Stomach (tissue), 9 donors: Measurements from ENCODE around the gene ATP9A. TPM values are rescaled to one million over a fixed set of nuclear protein-coding genes. Genes with fewer than 3 reads are reported as not detected.
"Not testable (repeated sequence)": the region's sequence is repeated elsewhere in the genome, so short reads cannot be mapped to it uniquely, and the experiment has no call there.

Experiments used
- DNase-seq, 2 donors: peaks; one replicate each; pipeline versions ENCODE4 v3.0.0 to v3.0.0-alpha.2; 2013 to 2019
- H3K27ac ChIP-seq, 5 donors: fragments of 200-600 bp in 4 of 5; sonication (generic) in 4 of 5; one replicate each; pipeline ENCODE4 v1.5.1; 2013 to 2019; ENCODE audit warnings: mild to moderate bottlenecking in 1 of 5, moderate library complexity in 1 of 5
- H3K27me3 ChIP-seq, 3 donors: fragments of 200-600 bp; sonication (generic); one replicate each; pipeline ENCODE4 v1.5.1; 2017 to 2019; ENCODE audit warnings: mixed run types in 1 of 3
- H3K36me3 ChIP-seq, 4 donors: fragments of 200-600 bp; sonication (generic); 1 replicate in 3 of 4; 2 replicates in 1 of 4; pipeline ENCODE4 v1.5.1; 2016 to 2019
- H3K4me1 ChIP-seq, 4 donors: fragments of 200-600 bp; sonication (generic); one replicate each; pipeline ENCODE4 v1.5.1; 2016 to 2019
- H3K4me3 ChIP-seq, 4 donors: fragments of 200-600 bp; sonication (generic) in 3 of 4; one replicate each; pipeline ENCODE4 v1.5.1; 2016 to 2019; ENCODE audit warnings: mild to moderate bottlenecking in 1 of 4
- H3K9me3 ChIP-seq, 4 donors: fragments of 200-600 bp; sonication (generic); one replicate each; pipeline ENCODE4 v1.5.1; 2016 to 2019
- CTCF ChIP-seq, 7 experiments: fragments of 450-650 bp in 4 of 7; fragments of 200-600 bp in 3 of 7; sonication (generic) in 3 of 7; IDR thresholded peaks; one replicate each; pipeline ENCODE4 v1.5.1; 2016 to 2019; ENCODE audit warnings: antibody characterized with exemption in 7 of 7, control low read depth in 2 of 7, mild to moderate bottlenecking in 1 of 7
- EP300 ChIP-seq: sonication (generic); formaldehyde crosslinking; IDR thresholded peaks from one replicate; pipeline ENCODE4 v1.6.1; 2017; ENCODE audit warnings: antibody characterized with exemption
- POLR2A ChIP-seq, 4 donors: fragments of 450-650 bp; IDR thresholded peaks; one replicate each; pipeline ENCODE4 v1.6.1; 2016; ENCODE audit warnings: antibody characterized with exemption in 4 of 4, control low read depth in 2 of 4, mild to moderate bottlenecking in 1 of 4, moderate library complexity in 1 of 4
- POLR2AphosphoS5 ChIP-seq, 3 donors: sonication (generic); formaldehyde crosslinking; IDR thresholded peaks; one replicate each; pipeline ENCODE4 v1.6.1; 2016; ENCODE audit warnings: antibody characterized with exemption in 3 of 3
- WGBS, 5 donors: extraction: QIAGEN DNeasy Blood & Tissue Kit in 3 of 5; methylation state at CpG; one replicate each; pipeline versions ENCODE4 v1.1.5 to v1.1.7; 2013 to 2018; 5-methylcytosine and 5-hydroxymethylcytosine counted together
- intact Hi-C: fragments of 100-400 bp; cut with DNase I; formaldehyde crosslinking; loops from one replicate; pipeline ENCODE4 v1.15.1; 2023; ENCODE audit warnings: low total_unique reads
- polyA plus RNA-seq, 3 donors: library from polyadenylated mRNA; stranded (reverse); fragments of 200-250 nt; gene quantifications; one replicate each; pipeline ENCODE4 v1.2.3, GENCODE V29; 2013
- total RNA-seq, 5 donors: library from RNA; depleted of rRNA; stranded (reverse); fragments of >200 nt; gene quantifications; one replicate each; pipeline versions ENCODE4 v1.1.0 to v1.2.3, GENCODE V29; 2014 to 2016
- donor health status: healthy with polysubstance abuse.
- donor health status: Bipolar disorder and iron deficiency.
- donor health status: healthy.

Gene ATP9A
- total and polyA plus RNA-seq, 8 donors = 3.2 to 58.9 (median 12.7) TPM

- Histone ChIP-seq H3K27ac (no peak overlapping the region), H3K4me3 (no peak overlapping the region), H3K4me1 (peaks cover 22 to 53% (median 35%) of the 10 kb centered on the region in 4 donors), H3K9me3 (no peaks in the 10 kb centered on the region), H3K27me3 (no peaks in the 10 kb centered on the region), H3K36me3 (no peaks in the 10 kb centered on the region)
- TF ChIP-seq POLR2AphosphoS5 (IDR thresholded peaks at IDR 0.05) (no peak), EP300 (no peak), CTCF (IDR thresholded peaks at IDR 0.05) (no peak), POLR2A (IDR thresholded peaks at IDR 0.05) (no peak)
- WGBS, 5 donors = 88 to 96% (median 94%) methylated on average over 3 of the region's 3 CpGs
- DNase-seq = no peak
- intact Hi-C loops = no loop called here
Measured at GRCh38 chr20:51740838-51741237, 27.4 kb downstream of the ATP9A start.

DNA sequence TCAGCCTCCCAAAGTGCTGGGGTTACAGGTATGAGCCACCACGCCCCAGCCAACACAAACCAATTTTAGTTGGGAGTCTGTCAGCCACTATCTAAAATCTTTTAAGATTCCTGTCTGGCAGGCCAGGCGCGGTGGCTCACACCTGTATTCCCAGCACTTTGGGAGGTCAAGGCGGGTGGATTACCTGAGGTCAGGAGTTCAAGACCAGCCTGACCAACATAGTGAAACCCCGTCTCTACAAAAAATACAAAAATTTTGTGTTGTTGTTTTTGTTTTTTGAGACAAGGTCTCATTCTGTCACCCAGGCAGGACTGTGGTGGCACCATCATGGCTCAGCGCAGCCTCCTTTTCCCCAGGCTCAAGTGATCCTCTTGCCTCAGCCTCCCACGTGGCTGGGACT is 27.9 kb downstream of the ATP9A start:
- H3K36me3 ChIP-seq, H3K4me3 ChIP-seq, H3K27me3 ChIP-seq, H3K27ac ChIP-seq, DNase-seq, intact Hi-C loops, H3K9me3 ChIP-seq: not testable (repeated sequence)
- H3K4me1 ChIP-seq = peaks cover 27 to 58% (median 40%) of the 10 kb centered on the region in 4 donors
- 82 to 94% (median 93%) methylated on average over 5 to 7 of the region's 7 CpGs for WGBS, 5 donors

GRCh38 chr20:51739722-51740249 is 28.4 kb downstream of the ATP9A start:
- H3K4me1 ChIP-seq = peaks cover 32 to 59% (median 42%) of the 10 kb centered on the region in 4 donors
- TF ChIP-seq POLR2AphosphoS5 (IDR thresholded peaks at IDR 0.05) (no peak), EP300 (no peak), POLR2A (IDR thresholded peaks at IDR 0.05) (no peak), CTCF (IDR thresholded peaks at IDR 0.05) (no peak)
- H3K4me3 ChIP-seq = no peak overlapping the region
- no peak for DNase-seq
- H3K27me3 ChIP-seq = no peaks in the 10 kb centered on the region
- peak overlapping the region in 1 of 5 donors; percentile 25 for H3K27ac ChIP-seq
- no peaks in the 10 kb centered on the region for H3K36me3 ChIP-seq
- intact Hi-C loops = no loop called here
- H3K9me3 ChIP-seq = no peaks in the 10 kb centered on the region
- WGBS, 5 donors = 86 to 91% (median 90%) methylated on average over 4 of the region's 4 CpGs

- Histone ChIP-seq H3K36me3 (no peaks in the 10 kb centered on the region), H3K4me3 (no peak overlapping the region), H3K27me3 (no peaks in the 10 kb centered on the region), H3K4me1 (peaks cover 24 to 55% (median 38%) of the 10 kb centered on the region in 4 donors), H3K9me3 (no peaks in the 10 kb centered on the region), H3K27ac (peak overlapping the region in 3 of 5 donors; percentile 12 to 49 (median 24))
- TF ChIP-seq CTCF (IDR thresholded peaks at IDR 0.05) (no peak), POLR2AphosphoS5 (IDR thresholded peaks at IDR 0.05) (no peak), EP300 (no peak), POLR2A (IDR thresholded peaks at IDR 0.05) (no peak)
- intact Hi-C loops = no loop called here
- WGBS, 5 donors = 83 to 89% (median 86%) methylated on average over 12 of the region's 12 CpGs
- peak; percentile 65 to 79 for DNase-seq
Measured at GRCh38 chr20:51738877-51739447, 29.2 kb downstream of the ATP9A start.

GRCh38 chr20:51738261-51738660 is 29.9 kb downstream of the ATP9A start:
- DNase-seq, H3K9me3 ChIP-seq, H3K4me3 ChIP-seq, H3K36me3 ChIP-seq, H3K27me3 ChIP-seq, intact Hi-C loops: not testable (repeated sequence)
- peaks cover 22 to 51% (median 34%) of the 10 kb centered on the region in 4 donors for H3K4me1 ChIP-seq
- H3K27ac ChIP-seq = peak overlapping the region in 1 of 5 donors; percentile 24
- 92 to 96% (median 93%) methylated on average over 15 of the region's 15 CpGs for WGBS, 5 donors
